Activated CD4-positive, alpha-beta memory T cell treated with anti-CD3 and anti-CD28 coated beads for 36 hours (primary cell): Measurements from ENCODE around the gene FIP1L1. TPM values are rescaled to one million over a fixed set of nuclear protein-coding genes. Genes with fewer than 3 reads are reported as not detected.

Source experiments
- CTCF ChIA-PET: fragments of 350-600 bp; sonication (Branson Sonifier 250); formaldehyde crosslinking; loops from one replicate; lab custom pipeline; 2021; ENCODE audit warnings: antibody characterized with exemption, inconsistent platforms; lab: Charles Lee
- POLR2A ChIA-PET: fragments of 350-600 bp; sonication (Branson Sonifier 250); formaldehyde crosslinking; loops from one replicate; lab custom pipeline; 2021; ENCODE audit warnings: antibody characterized with exemption; lab: Charles Lee
- DNase-seq: peaks from one replicate; pipeline ENCODE4 v3.0.0-alpha.2; 2020
- H3K27ac Mint-ChIP-seq: one replicate; pipeline ENCODE4 v1.8.0; 2021; ENCODE audit warnings: mixed read lengths
- H3K27me3 Mint-ChIP-seq: one replicate; pipeline ENCODE4 v1.8.0; 2021; ENCODE audit warnings: mixed read lengths
- H3K36me3 Mint-ChIP-seq: one replicate; pipeline ENCODE4 v1.8.0; 2021; ENCODE audit warnings: mixed read lengths
- H3K4me1 Mint-ChIP-seq: one replicate; pipeline ENCODE4 v1.8.0; 2021; ENCODE audit warnings: low read depth, mixed read lengths
- H3K4me3 Mint-ChIP-seq: one replicate; pipeline ENCODE4 v1.8.0; 2021; ENCODE audit warnings: mild to moderate bottlenecking, mixed read lengths
- H3K9me3 Mint-ChIP-seq: one replicate; pipeline ENCODE4 v1.8.0; 2021; ENCODE audit warnings: mixed read lengths
- intact Hi-C: fragments of 100-400 bp; cut with micrococcal nuclease; formaldehyde crosslinking; loops from one replicate; pipeline ENCODE4 v1.15.1; 2023
- total RNA-seq, 2 experiments: library from RNA; stranded (reverse); gene quantifications; one replicate each; pipeline ENCODE4 v1.2.3, GENCODE V29; 2021

The FIP1L1 gene
- total RNA-seq, 2 experiments from 2014 or later, result 65.0 to 72.7 TPM

GRCh38 chr4:53510321-53510720 lies 132.9 kb downstream of the FIP1L1 start:
- Mint-ChIP-seq H3K27ac (no peak overlapping the region), H3K4me3 (no peak overlapping the region), H3K9me3 (no peaks in the 10 kb centered on the region), H3K27me3 (peaks cover 2% of the 10 kb centered on the region), H3K4me1 (no peaks in the 10 kb centered on the region), H3K36me3 (no peaks in the 10 kb centered on the region)
- CTCF ChIA-PET, result interaction anchor here (1.1 kb wide), 1 partner anchor 93 kb away, joined by 4 read pairs; no protein-coding TSS in a partner anchor
- POLR2A ChIA-PET, result no interaction called here
- DNase-seq, result no peak
- intact Hi-C loops, result no loop called here

Other genes starting within 250 kb of the FIP1L1 start
- gene SCFD2, start 11.6 kb upstream of the FIP1L1 start, total RNA-seq, result 10 to 100 TPM; 18.8 to 19.9 TPM
- not detected for gene LNX1, start 213.8 kb downstream of the FIP1L1 start, total RNA-seq